ENCODE data around the gene PCSK7. TPM values are rescaled to one million over a fixed set of nuclear protein-coding genes. Genes with fewer than 3 reads are reported as not detected.

The PCSK7 gene
- total and polyA plus RNA-seq, 2 of the 8 experiments (the other 6 are each of a cell fraction or from before 2014, with no cell fraction given): 23.4 to 38.5 TPM

DNA sequence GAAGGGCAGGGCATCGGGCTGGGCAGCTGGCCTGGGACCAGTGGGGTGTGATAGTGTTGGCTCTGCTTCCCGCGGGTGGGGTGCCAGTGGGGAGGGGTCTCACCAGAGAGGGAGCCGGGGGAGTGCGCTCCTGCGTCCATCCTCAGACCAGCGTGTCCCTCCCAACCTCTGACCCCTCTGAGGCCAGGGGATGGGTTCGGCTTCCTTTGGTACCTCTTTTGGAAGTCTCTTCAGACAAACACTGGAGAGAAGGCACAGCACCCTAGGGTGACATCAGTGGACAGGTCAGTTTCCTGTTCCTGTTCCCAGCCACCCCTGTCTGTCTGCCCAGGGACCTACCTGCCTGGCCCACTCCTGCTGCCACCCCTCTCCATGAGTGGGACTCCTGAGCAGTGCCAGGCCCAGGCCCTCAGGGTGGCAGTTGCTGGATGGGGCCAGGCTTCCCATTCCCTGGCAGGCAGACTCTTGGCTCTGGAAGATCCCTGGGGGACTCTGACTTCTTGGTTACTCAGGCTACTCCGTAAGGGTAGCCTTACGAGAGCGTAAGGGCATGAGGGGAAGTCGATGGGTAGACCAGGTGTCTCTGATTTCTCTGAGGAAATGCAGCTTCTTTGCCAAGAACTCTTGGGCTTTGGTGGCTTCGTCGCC, 30.1 kb downstream of the PCSK7 start:
- Histone ChIP-seq H2BK20ac (ENCODE audit: low read length) (no peak overlapping the region), H3K23ac (ENCODE audit: insufficient read length) (no peak overlapping the region), H4K5ac (ENCODE audit: insufficient read length, low read depth, low read length) (no peak overlapping the region), H4K8ac (ENCODE audit: extremely low read depth, insufficient read depth, low read length) (peak overlapping the region; percentile 38; the same call in 1 of the 2 replicates), H3K27me3 (replicated peaks in 1 of 4; ENCODE audit: control insufficient read depth in 3 of 4, extremely low read depth in 1 of 4, insufficient read depth in 3 of 4, low read length in 3 of 4) (no peaks in the 10 kb centered on the region; a peak in 1 of 7 replicates), H3K56ac (replicated peaks; ENCODE audit: insufficient read length, low read depth, low read length) (no peak overlapping the region), H3K4ac (replicated peaks; ENCODE audit: insufficient read length, low read depth, low read length) (no peak overlapping the region), H2BK12ac (ENCODE audit: low read depth, low read length) (no peak overlapping the region), H3K9me3 (ENCODE audit: insufficient read depth in 2 of 2, low read depth in 1 of 2, low read length in 1 of 2) (no peaks in the 10 kb centered on the region), H2AFZ (ENCODE audit: low read length) (no peak overlapping the region), H3K4me1 (replicated peaks in 1 of 4; ENCODE audit: control insufficient read depth in 3 of 4, insufficient read depth in 4 of 4, low read length in 3 of 4) (peaks cover 7 to 32% (median 28%) of the 10 kb centered on the region in 4 experiments), H3K36me3 (ENCODE audit: control insufficient read depth in 2 of 4, insufficient read depth in 4 of 4, low read length in 3 of 4) (peaks cover 2 to 8% (median 5%) of the 10 kb centered on the region in 4 experiments; a peak in 3 of 8 replicates), H3K23me2 (ENCODE audit: low read depth, low read length) (peaks cover 6% of the 10 kb centered on the region; the same call in 1 of the 2 replicates), H3K27ac (ENCODE audit: low read depth, low read length) (no peak overlapping the region), H3K79me2 (ENCODE audit: control insufficient read depth in 1 of 2, insufficient read depth in 2 of 2, low read length in 2 of 2) (peaks cover 0 to 14% of the 10 kb centered on the region in 2 experiments; a peak in 1 of 4 replicates), H3K4me3 (ENCODE audit: extremely low read depth in 1 of 4, insufficient read depth in 2 of 4, low read depth in 3 of 4, low read length in 4 of 4) (no peak overlapping the region), H3K79me1 (ENCODE audit: low read depth, low read length) (no peaks in the 10 kb centered on the region; the same call in 1 of the 2 replicates), H2BK5ac (ENCODE audit: low read depth, low read length) (peak overlapping the region; percentile 35; the same call in 1 of the 2 replicates), H2AK5ac (ENCODE audit: low read depth, low read length) (no peak overlapping the region), H4K20me1 (replicated peaks in 1 of 2; ENCODE audit: control insufficient read depth in 1 of 2, insufficient read depth in 2 of 2, low read length in 2 of 2) (peaks cover 0 to 2% of the 10 kb centered on the region in 2 experiments), H2BK15ac (ENCODE audit: low read length) (no peak overlapping the region), H4K91ac (replicated peaks; ENCODE audit: insufficient read length, low read length) (no peak overlapping the region), H3K4me2 (ENCODE audit: insufficient read depth in 1 of 2, low read depth in 2 of 2, low read length in 2 of 2) (peak overlapping the region in 1 of 2 experiments; percentile 67; a peak in 1 of 4 replicates), H3K9ac (replicated peaks in 1 of 4; ENCODE audit: extremely low read depth in 1 of 4, low read depth in 3 of 4, low read length in 3 of 4) (no peak overlapping the region; a peak in 2 of 7 replicates), H3K18ac (ENCODE audit: extremely low read depth, low read length) (no peak overlapping the region), H2BK120ac (replicated peaks; ENCODE audit: low read depth, low read length) (no peak overlapping the region), H3K14ac (ENCODE audit: insufficient read length) (no peak overlapping the region)
- ChIA-PET POLR2A (ENCODE audit: partially characterized antibody) (interaction anchor here (0.7 to 10.3 kb wide), 9 partner anchors 10 to 50 kb away, joined by 4 to 153 read pairs (median 9); partner anchors contain the start of genes PCSK7, RNF214 and SIDT2), CTCF (ENCODE audit: partially characterized antibody) (interaction anchor here (0.6 to 18.7 kb wide), 5 partner anchors 19 to 458 kb away, joined by 3 to 449 read pairs (median 4); partner anchors contain the start of genes PCSK7, RNF214 and SIDT2)
- TF ChIP-seq TAF7 (optimal IDR thresholded peaks at IDR 0.05; ENCODE audit: borderline replicate concordance, low read depth, low read length) (peak; percentile 25), POLR2A (IDR thresholded peaks at IDR 0.05; ENCODE audit: control extremely low read depth in 1 of 2, low read depth in 2 of 2, low read length in 2 of 2) (peak in 1 of 2 experiments; percentile 52; a peak in 2 of 3 replicates), BACH1 (IDR thresholded peaks at IDR 0.05; ENCODE audit: low read length) (no peak)
- WGBS, 2 experiments (ENCODE audit: extremely low coverage in 1 of 2, insufficient coverage in 1 of 2, insufficient read length in 1 of 2, insufficient replicate concordance in 2 of 2, low coverage in 1 of 2, low lambda C conversion rate in 2 of 2, missing lambda C conversion rate in 1 of 2): 91% methylated on average over 12 of the region's 14 CpGs; no CpG with 5 or more reads in 1 of the 2 experiments
- FAIRE-seq (no peak), DNase-seq (ENCODE audit: low read depth in 1 of 2, low spot score in 2 of 2) (no peak)

All from H1 (cell line).